ENCODE measurements around the gene THBD. TPM values are rescaled to one million over a fixed set of nuclear protein-coding genes. Genes with fewer than 3 reads are reported as not detected.
"Not testable (repeated sequence)": the region's sequence is repeated elsewhere in the genome, so short reads cannot be mapped to it uniquely, and the experiment has no call there.

THBD gene
- polyA plus RNA-seq, 4 donors = 1.8 to 29.6 (median 2.4) TPM

GRCh38 chr20:23033918-23034317 lies 15.6 kb downstream of the THBD start:
- H3K4me1 ChIP-seq (ENCODE audit: control insufficient read depth in 3 of 3, insufficient read depth in 2 of 3, low read depth in 1 of 3, low read length in 2 of 3) = no peaks in the 10 kb centered on the region
- no peak for FAIRE-seq

GRCh38 chr20:23032750-23033078 lies 16.8 kb downstream of the THBD start:
- Histone ChIP-seq H3K4me1 (ENCODE audit: control insufficient read depth in 3 of 3, insufficient read depth in 2 of 3, low read depth in 1 of 3, low read length in 2 of 3) (no peaks in the 10 kb centered on the region), H3K4me3 (ENCODE audit: low read depth in 1 of 3, low read length in 3 of 3) (no peak overlapping the region), H3K9me3 (ENCODE audit: control insufficient read depth in 2 of 2, insufficient read depth in 1 of 2, low read depth in 1 of 2, low read length in 1 of 2) (no peaks in the 10 kb centered on the region), H3K27me3 (ENCODE audit: control insufficient read depth in 3 of 3, insufficient read depth in 3 of 3, low read length in 3 of 3) (peaks cover 0 to 16% (median 4%) of the 10 kb centered on the region in 3 donors), H3K27ac (ENCODE audit: low read depth in 1 of 3, low read length in 2 of 3) (no peak overlapping the region), H3K36me3 (ENCODE audit: control insufficient read depth in 3 of 3, insufficient read depth in 2 of 3, low read depth in 1 of 3, low read length in 3 of 3) (no peaks in the 10 kb centered on the region)
- 68 to 91% (median 73%) methylated on average over 5 of the region's 5 CpGs for WGBS, 3 donors
- no peak for FAIRE-seq
- DNase-seq = no peak

More at GRCh38 chr20:23033918-23034317, 15.6 kb downstream of the THBD start:
- no peak for DNase-seq
- H3K27me3 ChIP-seq (ENCODE audit: control insufficient read depth in 3 of 3, insufficient read depth in 3 of 3, low read length in 3 of 3) = peaks cover 4 to 21% (median 5%) of the 10 kb centered on the region in 3 donors
- no peaks in the 10 kb centered on the region for H3K9me3 ChIP-seq (ENCODE audit: control insufficient read depth in 2 of 2, insufficient read depth in 1 of 2, low read depth in 1 of 2, low read length in 1 of 2)
- no peaks in the 10 kb centered on the region for H3K36me3 ChIP-seq (ENCODE audit: control insufficient read depth in 3 of 3, insufficient read depth in 2 of 3, low read depth in 1 of 3, low read length in 3 of 3)
- no peak overlapping the region for H3K27ac ChIP-seq (ENCODE audit: low read depth in 1 of 3, low read length in 2 of 3)
- H3K4me3 ChIP-seq (ENCODE audit: low read depth in 1 of 3, low read length in 3 of 3) = no peak overlapping the region
- WGBS, 3 donors = 71 to 83% (median 75%) methylated on average over 4 of the region's 4 CpGs

DNA sequence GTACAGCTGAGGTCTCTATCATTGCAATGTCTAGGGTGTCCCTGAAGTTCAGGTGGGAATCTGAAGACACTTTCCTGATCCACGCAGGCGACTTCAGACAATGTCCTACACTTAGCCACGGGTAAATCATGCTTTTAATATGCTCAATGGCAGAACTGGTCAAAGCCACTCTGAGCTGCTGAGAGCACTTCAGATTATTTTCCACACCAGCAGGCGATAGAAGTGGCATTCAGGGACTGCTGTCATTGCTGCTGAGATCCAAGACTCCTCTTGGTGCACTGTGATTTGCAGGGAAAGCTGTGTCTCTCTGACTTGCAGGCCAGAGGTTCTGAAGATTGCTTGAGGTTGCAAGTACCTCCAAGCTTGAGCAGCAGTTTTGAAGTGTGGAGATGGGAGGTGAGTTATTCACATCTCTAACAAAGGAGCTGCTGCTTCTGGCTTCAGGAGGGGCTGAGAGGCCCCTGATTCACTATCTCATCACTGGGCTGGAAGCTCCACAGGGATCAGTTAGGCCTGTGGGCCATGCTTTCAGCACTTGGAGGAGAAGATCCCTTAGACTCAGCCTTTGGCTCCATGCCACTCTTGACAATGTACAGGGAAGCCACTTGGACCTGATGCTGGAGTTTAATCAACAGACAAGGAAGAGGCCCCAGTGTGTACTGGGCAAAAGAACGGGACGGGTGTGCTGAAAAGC lies 17.3 kb downstream of the THBD start:
- no peak for FAIRE-seq
- H3K36me3 ChIP-seq (ENCODE audit: control insufficient read depth in 3 of 3, insufficient read depth in 2 of 3, low read depth in 1 of 3, low read length in 3 of 3) = no peaks in the 10 kb centered on the region
- no peak overlapping the region for H3K4me3 ChIP-seq (ENCODE audit: low read depth in 1 of 3, low read length in 3 of 3)
- DNase-seq = no peak
- peaks cover 0 to 14% (median 4%) of the 10 kb centered on the region in 3 donors for H3K27me3 ChIP-seq (ENCODE audit: control insufficient read depth in 3 of 3, insufficient read depth in 3 of 3, low read length in 3 of 3)
- H3K27ac ChIP-seq (ENCODE audit: low read depth in 1 of 3, low read length in 2 of 3) = no peak overlapping the region
- no peaks in the 10 kb centered on the region for H3K4me1 ChIP-seq (ENCODE audit: control insufficient read depth in 3 of 3, insufficient read depth in 2 of 3, low read depth in 1 of 3, low read length in 2 of 3)
- H3K9me3 ChIP-seq (ENCODE audit: control insufficient read depth in 2 of 2, insufficient read depth in 1 of 2, low read depth in 1 of 2, low read length in 1 of 2) = no peaks in the 10 kb centered on the region
- 76 to 89% (median 81%) methylated on average over 6 of the region's 6 CpGs for WGBS, 3 donors

DNA sequence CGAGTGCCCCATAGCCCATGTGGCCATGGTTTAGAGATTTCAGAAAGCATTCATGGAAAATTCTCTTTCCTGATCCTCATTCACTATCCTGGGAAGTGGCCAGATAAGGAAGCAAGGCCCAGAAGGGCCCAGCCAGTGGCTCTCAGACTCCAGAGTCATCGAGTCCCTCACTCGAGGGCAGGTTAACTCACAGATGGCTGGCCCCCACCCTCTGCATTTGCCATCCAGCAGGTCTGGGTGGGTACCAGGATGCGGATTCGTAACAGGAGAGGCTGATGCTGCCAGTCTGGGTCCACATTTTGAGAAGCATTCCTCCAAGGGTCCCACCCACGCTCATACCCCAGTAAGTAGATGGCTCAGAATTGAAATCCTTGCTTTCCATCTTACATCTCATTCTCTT lies 18.1 kb downstream of the THBD start:
- 87 to 92% (median 89%) methylated on average over 6 of the region's 6 CpGs for WGBS, 3 donors

GRCh38 chr20:23029324-23029723 lies 20.1 kb downstream of the THBD start:
- Histone ChIP-seq H3K4me3 (ENCODE audit: low read depth in 1 of 3, low read length in 3 of 3) (no peak overlapping the region), H3K27ac (ENCODE audit: low read depth in 1 of 3, low read length in 2 of 3) (no peak overlapping the region), H3K4me1 (ENCODE audit: control insufficient read depth in 3 of 3, insufficient read depth in 2 of 3, low read depth in 1 of 3, low read length in 2 of 3) (no peaks in the 10 kb centered on the region), H3K9me3 (ENCODE audit: control insufficient read depth in 2 of 2, insufficient read depth in 1 of 2, low read depth in 1 of 2, low read length in 1 of 2) (no peaks in the 10 kb centered on the region), H3K36me3 (ENCODE audit: control insufficient read depth in 3 of 3, insufficient read depth in 2 of 3, low read depth in 1 of 3, low read length in 3 of 3) (no peaks in the 10 kb centered on the region), H3K27me3 (ENCODE audit: control insufficient read depth in 3 of 3, insufficient read depth in 3 of 3, low read length in 3 of 3) (peaks cover 0 to 3% (median under 1%) of the 10 kb centered on the region in 3 donors)
- 64 to 78% (median 65%) methylated on average over 4 of the region's 4 CpGs for WGBS, 3 donors
- no peak for DNase-seq
- no peak for FAIRE-seq

More for the DNA sequence above, 18.1 kb downstream of the THBD start:
- H3K9me3 ChIP-seq (ENCODE audit: control insufficient read depth in 2 of 2, insufficient read depth in 1 of 2, low read depth in 1 of 2, low read length in 1 of 2) = no peaks in the 10 kb centered on the region
- no peaks in the 10 kb centered on the region for H3K36me3 ChIP-seq (ENCODE audit: control insufficient read depth in 3 of 3, insufficient read depth in 2 of 3, low read depth in 1 of 3, low read length in 3 of 3)
- DNase-seq = no peak
- no peaks in the 10 kb centered on the region for H3K4me1 ChIP-seq (ENCODE audit: control insufficient read depth in 3 of 3, insufficient read depth in 2 of 3, low read depth in 1 of 3, low read length in 2 of 3)
- peaks cover 0 to 11% (median 4%) of the 10 kb centered on the region in 3 donors for H3K27me3 ChIP-seq (ENCODE audit: control insufficient read depth in 3 of 3, insufficient read depth in 3 of 3, low read length in 3 of 3)
- no peak overlapping the region for H3K4me3 ChIP-seq (ENCODE audit: low read depth in 1 of 3, low read length in 3 of 3)
- no peak for FAIRE-seq
- no peak overlapping the region for H3K27ac ChIP-seq (ENCODE audit: low read depth in 1 of 3, low read length in 2 of 3)

DNA sequence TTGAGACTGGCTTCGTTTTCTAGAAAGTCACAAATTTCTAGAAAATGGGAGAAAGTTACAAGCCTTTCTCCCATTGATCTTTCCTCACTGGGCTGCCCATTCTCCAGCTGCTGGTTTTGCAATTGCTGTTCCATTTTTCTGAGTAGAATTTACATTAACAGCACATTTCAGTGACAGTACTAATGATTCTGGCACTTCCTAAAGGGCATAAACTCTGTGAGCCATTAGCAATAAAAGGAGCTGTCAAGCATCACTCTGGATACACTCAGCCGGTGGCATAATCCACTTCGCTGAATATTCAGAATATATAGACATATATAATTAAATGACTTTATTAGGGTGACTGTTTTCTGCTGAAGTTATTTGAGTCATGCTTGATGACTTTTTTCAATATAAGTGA lies 21.1 kb downstream of the THBD start:
- Histone ChIP-seq H3K4me1 (ENCODE audit: control insufficient read depth in 3 of 3, insufficient read depth in 2 of 3, low read depth in 1 of 3, low read length in 2 of 3) (no peaks in the 10 kb centered on the region), H3K9me3 (ENCODE audit: control insufficient read depth in 2 of 2, insufficient read depth in 1 of 2, low read depth in 1 of 2, low read length in 1 of 2) (no peaks in the 10 kb centered on the region), H3K36me3 (ENCODE audit: control insufficient read depth in 3 of 3, insufficient read depth in 2 of 3, low read depth in 1 of 3, low read length in 3 of 3) (no peaks in the 10 kb centered on the region), H3K4me3 (ENCODE audit: low read depth in 1 of 3, low read length in 3 of 3) (no peak overlapping the region), H3K27me3 (ENCODE audit: control insufficient read depth in 3 of 3, insufficient read depth in 3 of 3, low read length in 3 of 3) (peaks cover 0 to 3% (median 0%) of the 10 kb centered on the region in 3 donors), H3K27ac (ENCODE audit: low read depth in 1 of 3, low read length in 2 of 3) (no peak overlapping the region)
- DNase-seq (no peak), FAIRE-seq (no peak)
- WGBS, 3 donors = 70 to 83% (median 81%) methylated on average over 3 of the region's 3 CpGs

DNA sequence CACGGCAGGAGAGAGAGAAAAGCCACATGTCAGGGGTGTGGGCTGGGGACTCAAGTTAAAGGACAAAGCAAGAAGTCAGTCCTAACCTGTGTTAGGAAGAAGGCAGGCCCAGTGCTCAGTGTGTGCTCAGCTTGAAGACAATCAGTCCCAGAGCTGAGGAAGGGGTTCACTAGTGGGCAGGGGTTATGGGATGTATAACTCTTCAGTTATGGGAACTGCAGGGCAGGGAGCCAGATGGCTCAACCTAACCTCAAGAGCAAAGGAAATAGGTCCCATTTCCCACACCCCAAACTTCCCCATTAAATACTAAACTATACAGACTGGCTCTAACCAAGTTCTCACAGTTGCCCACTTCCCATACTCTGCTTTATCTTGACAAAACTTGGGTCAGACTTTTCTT lies 21.8 kb downstream of the THBD start:
- 54 to 88% (median 71%) methylated on average over 1 of the region's 1 CpG for WGBS, 3 donors
- Histone ChIP-seq H3K4me3 (ENCODE audit: low read depth in 1 of 3, low read length in 3 of 3) (no peak overlapping the region), H3K9me3 (ENCODE audit: control insufficient read depth in 2 of 2, insufficient read depth in 1 of 2, low read depth in 1 of 2, low read length in 1 of 2) (no peaks in the 10 kb centered on the region), H3K27me3 (ENCODE audit: control insufficient read depth in 3 of 3, insufficient read depth in 3 of 3, low read length in 3 of 3) (peaks cover 0 to 3% (median 0%) of the 10 kb centered on the region in 3 donors), H3K4me1 (ENCODE audit: control insufficient read depth in 3 of 3, insufficient read depth in 2 of 3, low read depth in 1 of 3, low read length in 2 of 3) (no peaks in the 10 kb centered on the region), H3K27ac (ENCODE audit: low read depth in 1 of 3, low read length in 2 of 3) (no peak overlapping the region), H3K36me3 (ENCODE audit: control insufficient read depth in 3 of 3, insufficient read depth in 2 of 3, low read depth in 1 of 3, low read length in 3 of 3) (no peaks in the 10 kb centered on the region)
- no peak for FAIRE-seq
- DNase-seq = no peak

- FAIRE-seq; H3K4me3 ChIP-seq (ENCODE audit: low read depth in 1 of 3, low read length in 3 of 3); DNase-seq; H3K4me1 ChIP-seq (ENCODE audit: control insufficient read depth in 3 of 3, insufficient read depth in 2 of 3, low read depth in 1 of 3, low read length in 2 of 3); H3K27ac ChIP-seq (ENCODE audit: low read depth in 1 of 3, low read length in 2 of 3); H3K9me3 ChIP-seq (ENCODE audit: control insufficient read depth in 2 of 2, insufficient read depth in 1 of 2, low read depth in 1 of 2, low read length in 1 of 2); H3K36me3 ChIP-seq (ENCODE audit: control insufficient read depth in 3 of 3, insufficient read depth in 2 of 3, low read depth in 1 of 3, low read length in 3 of 3); H3K27me3 ChIP-seq (ENCODE audit: control insufficient read depth in 3 of 3, insufficient read depth in 3 of 3, low read length in 3 of 3): not testable (repeated sequence)
- WGBS, 3 donors = 87 to 90% (median 87%) methylated on average over 14 of the region's 14 CpGs
Observed at GRCh38 chr20:23025503-23025902, 24.0 kb downstream of the THBD start.

DNA sequence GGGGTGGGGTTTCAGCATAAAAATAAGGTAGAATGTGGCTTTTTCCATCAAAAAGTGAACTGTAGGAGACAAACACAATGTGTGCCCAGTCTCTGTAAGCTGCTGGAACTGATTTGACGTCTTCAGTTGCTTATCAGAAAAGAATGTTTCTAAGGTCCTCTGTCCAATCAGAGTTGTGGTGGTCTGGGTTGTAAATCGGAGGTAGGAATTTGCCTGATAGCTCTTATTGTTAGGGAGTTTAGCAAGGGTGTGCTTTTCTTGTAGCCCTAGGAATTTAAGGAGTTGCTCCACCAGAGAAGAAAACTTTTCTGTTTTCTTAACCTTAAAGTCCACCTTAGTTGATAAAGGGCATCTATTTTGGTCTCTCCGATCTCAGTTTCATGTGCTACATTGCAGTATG lies 24.8 kb downstream of the THBD start:
- Histone ChIP-seq H3K27me3 (ENCODE audit: control insufficient read depth in 3 of 3, insufficient read depth in 3 of 3, low read length in 3 of 3) (no peaks in the 10 kb centered on the region), H3K27ac (ENCODE audit: low read depth in 1 of 3, low read length in 2 of 3) (no peak overlapping the region), H3K36me3 (ENCODE audit: control insufficient read depth in 3 of 3, insufficient read depth in 2 of 3, low read depth in 1 of 3, low read length in 3 of 3) (no peaks in the 10 kb centered on the region), H3K4me3 (ENCODE audit: low read depth in 1 of 3, low read length in 3 of 3) (no peak overlapping the region), H3K4me1 (ENCODE audit: control insufficient read depth in 3 of 3, insufficient read depth in 2 of 3, low read depth in 1 of 3, low read length in 2 of 3) (no peaks in the 10 kb centered on the region), H3K9me3 (ENCODE audit: control insufficient read depth in 2 of 2, insufficient read depth in 1 of 2, low read depth in 1 of 2, low read length in 1 of 2) (no peaks in the 10 kb centered on the region)
- FAIRE-seq = no peak
- WGBS, 3 donors = 79 to 83% (median 81%) methylated on average over 3 of the region's 3 CpGs
- no peak for DNase-seq
